ENCODE measurements around the gene ATP8A2. TPM values are rescaled to one million over a fixed set of nuclear protein-coding genes. Genes with fewer than 3 reads are reported as not detected.

ATP8A2 gene
- total and polyA plus RNA-seq, 9 of the 15 experiments (the other 6 are each of a cell fraction or from before 2014, with no cell fraction given): under 0.01 to 0.33 (median 0.06) TPM; not detected in 4

- TF ChIP-seq, protein P1, sequence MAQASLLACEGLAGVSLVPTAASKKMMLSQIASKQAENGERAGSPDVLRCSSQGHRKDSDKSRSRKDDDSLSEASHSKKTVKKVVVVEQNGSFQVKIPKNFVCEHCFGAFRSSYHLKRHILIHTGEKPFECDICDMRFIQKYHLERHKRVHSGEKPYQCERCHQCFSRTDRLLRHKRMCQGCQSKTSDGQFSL (CRISPR knock-in tag; IDR thresholded peaks at IDR 0.05): no peak
- TF ChIP-seq, protein P1 (tag; IDR thresholded peaks at IDR 0.05): no peak
- peak in 1 of 2 experiments; percentile 67; a peak in 1 of 4 replicates for TF ChIP-seq ZNF639 (CRISPR knock-in tag; conservative IDR thresholded peaks at IDR 0.05 in 1 of 2, IDR thresholded peaks at IDR 0.05 in 1 of 2)
- peak; percentile 98 for TF ChIP-seq TRIM24 (IDR thresholded peaks at IDR 0.05)
- TF ChIP-seq CTBP1 (IDR thresholded peaks at IDR 0.05; ENCODE audit: borderline replicate concordance): peak; percentile 85; the same call in 1 of the 2 replicates
- peak; percentile 62 to 90; a peak in 3 of 4 replicates for TF ChIP-seq TBL1XR1 (IDR thresholded peaks at IDR 0.05; ENCODE audit: low read length in 2 of 2)
- TF ChIP-seq TOE1 (IDR thresholded peaks at IDR 0.05; ENCODE audit: borderline replicate concordance): 0 out of 2 replicates have a peak, but pooled peaks have one; percentile 42
- no peak for TF ChIP-seq TOE1 (CRISPR knock-in tag; IDR thresholded peaks at IDR 0.05; ENCODE audit: borderline replicate concordance, low read depth)
- TF ChIP-seq ELF4 (CRISPR knock-in tag; IDR thresholded peaks at IDR 0.05): peak; percentile 81; the same call in 1 of the 2 replicates
- TF ChIP-seq ZNF316 (IDR thresholded peaks at IDR 0.05): peak; percentile 74
- TF ChIP-seq ZNF384 (IDR thresholded peaks at IDR 0.05; ENCODE audit: low read depth, low read length): peak; percentile 90
- no peak for TF ChIP-seq ZNF232 (CRISPR knock-in tag; IDR thresholded peaks at IDR 0.05)
- no peak for TF ChIP-seq IRF2 (CRISPR knock-in tag; IDR thresholded peaks at IDR 0.05)
- TF ChIP-seq ELF1 (tag; IDR thresholded peaks at IDR 0.05): 0 out of 2 replicates have a peak, but pooled peaks have one; percentile 33
- TF ChIP-seq, protein P2, sequence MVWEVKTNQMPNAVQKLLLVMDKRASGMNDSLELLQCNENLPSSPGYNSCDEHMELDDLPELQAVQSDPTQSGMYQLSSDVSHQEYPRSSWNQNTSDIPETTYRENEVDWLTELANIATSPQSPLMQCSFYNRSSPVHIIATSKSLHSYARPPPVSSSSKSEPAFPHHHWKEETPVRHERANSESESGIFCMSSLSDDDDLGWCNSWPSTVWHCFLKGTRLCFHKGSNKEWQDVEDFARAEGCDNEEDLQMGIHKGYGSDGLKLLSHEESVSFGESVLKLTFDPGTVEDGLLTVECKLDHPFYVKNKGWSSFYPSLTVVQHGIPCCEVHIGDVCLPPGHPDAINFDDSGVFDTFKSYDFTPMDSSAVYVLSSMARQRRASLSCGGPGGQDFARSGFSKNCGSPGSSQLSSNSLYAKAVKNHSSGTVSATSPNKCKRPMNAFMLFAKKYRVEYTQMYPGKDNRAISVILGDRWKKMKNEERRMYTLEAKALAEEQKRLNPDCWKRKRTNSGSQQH (CRISPR knock-in tag; IDR thresholded peaks at IDR 0.05): no peak; the same call in 1 of the 2 replicates
- TF ChIP-seq SPI1 (IDR thresholded peaks at IDR 0.05; ENCODE audit: borderline replicate concordance, low read depth, low read length): 0 out of 2 replicates have a peak, but pooled peaks have one; percentile 58
- peak; percentile 75 for TF ChIP-seq MTA1 (IDR thresholded peaks at IDR 0.05; ENCODE audit: borderline replicate concordance)
- peak; percentile 49; the same call in 1 of the 2 replicates for TF ChIP-seq HLTF (IDR thresholded peaks at IDR 0.05)
- TF ChIP-seq, protein P3, sequence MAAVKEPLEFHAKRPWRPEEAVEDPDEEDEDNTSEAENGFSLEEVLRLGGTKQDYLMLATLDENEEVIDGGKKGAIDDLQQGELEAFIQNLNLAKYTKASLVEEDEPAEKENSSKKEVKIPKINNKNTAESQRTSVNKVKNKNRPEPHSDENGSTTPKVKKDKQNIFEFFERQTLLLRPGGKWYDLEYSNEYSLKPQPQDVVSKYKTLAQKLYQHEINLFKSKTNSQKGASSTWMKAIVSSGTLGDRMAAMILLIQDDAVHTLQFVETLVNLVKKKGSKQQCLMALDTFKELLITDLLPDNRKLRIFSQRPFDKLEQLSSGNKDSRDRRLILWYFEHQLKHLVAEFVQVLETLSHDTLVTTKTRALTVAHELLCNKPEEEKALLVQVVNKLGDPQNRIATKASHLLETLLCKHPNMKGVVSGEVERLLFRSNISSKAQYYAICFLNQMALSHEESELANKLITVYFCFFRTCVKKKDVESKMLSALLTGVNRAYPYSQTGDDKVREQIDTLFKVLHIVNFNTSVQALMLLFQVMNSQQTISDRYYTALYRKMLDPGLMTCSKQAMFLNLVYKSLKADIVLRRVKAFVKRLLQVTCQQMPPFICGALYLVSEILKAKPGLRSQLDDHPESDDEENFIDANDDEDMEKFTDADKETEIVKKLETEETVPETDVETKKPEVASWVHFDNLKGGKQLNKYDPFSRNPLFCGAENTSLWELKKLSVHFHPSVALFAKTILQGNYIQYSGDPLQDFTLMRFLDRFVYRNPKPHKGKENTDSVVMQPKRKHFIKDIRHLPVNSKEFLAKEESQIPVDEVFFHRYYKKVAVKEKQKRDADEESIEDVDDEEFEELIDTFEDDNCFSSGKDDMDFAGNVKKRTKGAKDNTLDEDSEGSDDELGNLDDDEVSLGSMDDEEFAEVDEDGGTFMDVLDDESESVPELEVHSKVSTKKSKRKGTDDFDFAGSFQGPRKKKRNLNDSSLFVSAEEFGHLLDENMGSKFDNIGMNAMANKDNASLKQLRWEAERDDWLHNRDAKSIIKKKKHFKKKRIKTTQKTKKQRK (IDR thresholded peaks at IDR 0.05; ENCODE audit: borderline replicate concordance, low read depth, low read length): no peak
- peak; percentile 74; the same call in 1 of the 2 replicates for TF ChIP-seq MECOM (CRISPR knock-in tag; IDR thresholded peaks at IDR 0.05)
- peak; percentile 83 for TF ChIP-seq CREM (IDR thresholded peaks at IDR 0.05; ENCODE audit: low read depth)
- TF ChIP-seq MBD2 (IDR thresholded peaks at IDR 0.05; ENCODE audit: borderline replicate concordance, low read depth): peak; percentile 70
These were observed 22.8 kb downstream of the ATP8A2 start (continued) for GRCh38 chr13:25394402-25395060.

Measured in K562 (cell line).